KMS-11 (cell line): ENCODE data around the gene TLL2.

ENCODE experiments used
- H2AFZ ChIP-seq: fragments of 200-600 bp; sonication (generic); 2 replicates; pipeline ENCODE4 v1.6.1; 2016; ENCODE audit warnings: antibody characterized with exemption, mixed run types, low read depth
- H3K27ac ChIP-seq: fragments of 200-600 bp; sonication (generic); 2 replicates; pipeline ENCODE4 v1.6.1; 2016; ENCODE audit warnings: mild to moderate bottlenecking, mixed run types
- H3K27me3 ChIP-seq: fragments of 200-600 bp; sonication (generic); 2 replicates; pipeline ENCODE4 v1.6.1; 2017; ENCODE audit warnings: mild to moderate bottlenecking, low read depth, mixed run types, moderate library complexity; ENCODE audit not compliant: insufficient read depth
- H3K36me3 ChIP-seq: fragments of 200-600 bp; sonication (generic); 2 replicates; pipeline ENCODE4 v1.6.1; 2017; ENCODE audit warnings: mild to moderate bottlenecking, mixed run types; ENCODE audit not compliant: insufficient read depth
- H3K4me1 ChIP-seq: fragments of 200-600 bp; sonication (generic); 2 replicates; pipeline ENCODE4 v1.6.1; 2016; ENCODE audit warnings: mild to moderate bottlenecking, low read depth, mixed run types; ENCODE audit not compliant: poor library complexity, severe bottlenecking
- H3K4me2 ChIP-seq: fragments of 200-600 bp; sonication (generic); 2 replicates; pipeline ENCODE4 v1.7.0; 2016; ENCODE audit warnings: mild to moderate bottlenecking, mixed run types
- H3K4me3 ChIP-seq: fragments of 200-600 bp; sonication (generic); IDR thresholded peaks from 2 replicates; pipeline ENCODE4 v1.6.1; 2017; ENCODE audit warnings: low read depth, low read length, mixed read lengths; ENCODE audit not compliant: insufficient read depth
- H3K79me2 ChIP-seq: fragments of 200-600 bp; sonication (generic); 2 replicates; pipeline ENCODE4 v1.6.1; 2016; ENCODE audit warnings: low read depth, mixed run types; ENCODE audit not compliant: insufficient read depth
- H3K9ac ChIP-seq: fragments of 200-600 bp; sonication (generic); 2 replicates; pipeline ENCODE4 v1.6.1; 2016; ENCODE audit warnings: mild to moderate bottlenecking, mixed run types
- H4K20me1 ChIP-seq: fragments of 200-600 bp; sonication (generic); 2 replicates; pipeline ENCODE4 v1.6.1; 2016; ENCODE audit warnings: mild to moderate bottlenecking, mixed run types; ENCODE audit not compliant: insufficient read depth
- CTCF ChIP-seq: fragments of 200-600 bp; sonication (generic); conservative IDR thresholded peaks from 2 replicates; pipeline ENCODE4 v1.6.1; 2017; ENCODE audit warnings: low read depth, mild to moderate bottlenecking, antibody characterized with exemption, low read length, moderate library complexity, mixed read lengths

Gene TLL2

DNA sequence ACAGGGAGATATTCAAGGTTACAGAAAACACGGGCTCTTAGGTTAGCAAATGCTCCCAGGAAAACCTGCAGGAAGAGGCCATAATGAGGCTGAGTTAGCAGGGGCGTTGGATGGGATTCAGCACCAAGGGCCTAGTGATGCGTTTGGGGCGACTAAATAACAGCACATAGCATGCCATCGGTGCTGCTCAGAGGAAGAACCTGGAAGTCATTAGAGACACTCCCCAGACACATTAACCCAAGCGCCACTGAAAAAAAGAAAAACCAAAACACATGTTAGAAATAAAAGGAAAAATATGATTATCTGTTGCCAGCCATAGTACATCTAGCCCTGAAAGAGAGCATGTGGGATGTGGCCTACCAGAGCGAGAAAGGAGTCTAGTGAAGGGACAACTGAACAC is 126.1 kb downstream of the TLL2 start:
- Histone ChIP-seq H3K27me3 (no peaks in the 10 kb centered on the region), H3K79me2 (no peaks in the 10 kb centered on the region), H3K36me3 (no peaks in the 10 kb centered on the region), H3K4me2 (no peak overlapping the region), H3K4me3 (no peak overlapping the region), H3K9ac (no peak overlapping the region), H3K27ac (no peak overlapping the region), H2AFZ (no peak overlapping the region), H3K4me1 (no peaks in the 10 kb centered on the region), H4K20me1 (no peaks in the 10 kb centered on the region)
- TF ChIP-seq CTCF = no peak

DNA sequence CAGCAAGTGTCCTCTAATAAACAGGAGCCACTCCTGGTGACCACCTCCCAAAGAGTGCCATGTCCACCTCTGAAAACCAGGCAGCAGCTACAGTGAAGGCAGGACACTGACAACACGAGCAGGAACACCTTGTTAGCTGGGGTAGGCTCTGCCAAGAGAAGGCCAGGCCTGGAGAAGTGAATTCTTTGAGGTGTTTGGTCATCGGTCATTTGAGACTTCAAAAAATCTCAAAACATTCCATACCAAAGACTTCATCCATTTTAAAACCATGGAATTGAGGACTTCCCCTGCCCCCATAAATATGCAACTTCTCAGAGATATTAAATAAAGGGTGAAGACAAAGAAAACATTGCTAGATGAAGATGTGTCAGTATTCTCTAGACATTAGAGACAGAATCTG is 126.6 kb downstream of the TLL2 start:
- Histone ChIP-seq H3K27me3 (no peaks in the 10 kb centered on the region), H3K4me3 (no peak overlapping the region), H3K4me1 (no peaks in the 10 kb centered on the region), H3K36me3 (no peaks in the 10 kb centered on the region), H3K4me2 (no peak overlapping the region), H3K79me2 (no peaks in the 10 kb centered on the region), H3K27ac (no peak overlapping the region), H2AFZ (no peak overlapping the region), H3K9ac (no peak overlapping the region), H4K20me1 (no peaks in the 10 kb centered on the region)
- no peak for TF ChIP-seq CTCF

- no peak overlapping the region for H3K27ac ChIP-seq
- no peak overlapping the region for H3K9ac ChIP-seq
Measured at GRCh38 chr10:96384506-96384905, 129.2 kb downstream of the TLL2 start.

DNA sequence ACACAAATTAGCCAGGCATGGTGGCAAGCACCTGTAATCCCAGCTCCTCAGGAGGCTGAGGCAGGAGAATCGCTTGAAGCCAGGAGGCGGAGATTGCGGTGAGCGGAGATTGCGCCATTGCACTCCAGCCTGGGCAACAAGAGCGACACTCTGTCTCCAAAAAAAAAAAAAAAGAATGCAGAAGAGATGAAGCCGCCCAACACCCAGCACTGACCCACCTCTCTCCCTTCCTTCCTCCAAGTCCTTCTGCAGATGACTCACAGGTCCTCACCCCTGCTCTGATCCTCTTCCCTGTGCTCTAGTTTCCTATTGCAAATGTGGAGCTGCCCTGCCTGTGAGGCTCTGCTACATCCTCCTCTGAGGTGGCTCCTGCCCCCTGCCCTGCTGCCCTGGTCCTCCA is 132.9 kb downstream of the TLL2 start:
- no peaks in the 10 kb centered on the region for H3K79me2 ChIP-seq
- no peaks in the 10 kb centered on the region for H3K27me3 ChIP-seq
- no peak overlapping the region for H2AFZ ChIP-seq
- H3K4me2 ChIP-seq = no peak overlapping the region
- TF ChIP-seq CTCF = no peak
- peaks cover 12% of the 10 kb centered on the region for H3K4me1 ChIP-seq
- H3K9ac ChIP-seq = no peak overlapping the region
- no peaks in the 10 kb centered on the region for H4K20me1 ChIP-seq
- H3K27ac ChIP-seq = no peak overlapping the region
- no peaks in the 10 kb centered on the region for H3K36me3 ChIP-seq
- H3K4me3 ChIP-seq = no peak overlapping the region

More at GRCh38 chr10:96384506-96384905, 129.2 kb downstream of the TLL2 start:
- Histone ChIP-seq H3K27me3 (no peaks in the 10 kb centered on the region), H3K4me1 (no peaks in the 10 kb centered on the region), H3K79me2 (no peaks in the 10 kb centered on the region), H2AFZ (no peak overlapping the region), H3K36me3 (no peaks in the 10 kb centered on the region), H4K20me1 (no peaks in the 10 kb centered on the region), H3K4me2 (no peak overlapping the region), H3K4me3 (no peak overlapping the region)
- TF ChIP-seq CTCF = no peak
